Stimulated activated CD8-positive, alpha-beta memory T cell treated with anti-CD3 and anti-CD28 coated beads, Interleukin-12 subunit alpha, Interleukin-12 subunit beta, amount 100 ng/mL, for 1 hour (primary cell): ENCODE results near the gene TNFAIP1.

Experiments
- DNase-seq: peaks from one replicate; pipeline ENCODE4 v3.0.0-alpha.2; 2020; ENCODE audit warnings: low read depth

TNFAIP1 gene

DNA sequence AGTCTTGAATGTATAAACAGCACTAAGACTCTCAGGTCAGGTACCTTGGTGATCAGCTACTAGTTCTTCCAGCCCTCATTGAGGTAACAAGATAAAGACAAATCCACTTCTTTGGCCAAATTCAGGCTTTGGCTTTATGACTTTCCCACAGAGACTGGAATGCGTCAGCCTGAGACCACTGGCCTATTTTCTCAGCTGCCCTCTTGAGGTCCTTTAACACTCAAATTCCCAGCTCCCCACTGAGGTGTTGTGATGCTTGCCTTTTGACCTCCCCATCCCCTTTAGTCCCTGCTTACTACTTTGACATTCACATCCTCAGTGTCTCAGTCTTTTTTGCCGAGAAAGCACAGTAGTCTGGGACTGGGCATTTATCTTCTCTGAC, 10.6 kb downstream of the TNFAIP1 start:
- DNase-seq: no peak

- DNase-seq: no peak
Observed at GRCh38 chr17:28346746-28347246, 11.2 kb downstream of the TNFAIP1 start.

- no peak for DNase-seq
Observed at GRCh38 chr17:28347261-28347891, 11.8 kb downstream of the TNFAIP1 start.

GRCh38 chr17:28348979-28349378, 13.4 kb downstream of the TNFAIP1 start:
- DNase-seq: no peak

- DNase-seq: no peak
Observed at GRCh38 chr17:28350271-28350670, 14.7 kb downstream of the TNFAIP1 start.

GRCh38 chr17:28357061-28357900, 21.7 kb downstream of the TNFAIP1 start, which contains the start of gene POLDIP2:
Gene POLDIP2 (minus strand): TSS chr17:28357527. CDS start chr17:28357448, 79 bp downstream.
- DNase-seq: peak; percentile 92

DNA sequence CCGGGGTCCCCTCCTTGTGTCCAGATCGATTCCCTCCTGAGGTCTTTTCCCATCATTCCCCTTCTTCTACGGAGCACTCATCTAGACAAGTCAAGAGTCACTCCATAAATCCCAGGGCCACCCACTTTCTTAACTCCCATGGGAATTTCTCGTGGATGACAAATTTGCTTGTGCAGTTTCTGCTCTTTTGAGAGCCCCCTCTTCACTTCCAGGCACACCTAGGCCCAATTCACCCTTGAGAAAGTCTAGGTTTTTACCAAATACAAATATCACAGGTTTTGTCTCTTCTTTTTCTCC, 22.3 kb downstream of the TNFAIP1 start:
- no peak for DNase-seq

GRCh38 chr17:28363186-28363585, 27.6 kb downstream of the TNFAIP1 start:
- DNase-seq: no peak

DNA sequence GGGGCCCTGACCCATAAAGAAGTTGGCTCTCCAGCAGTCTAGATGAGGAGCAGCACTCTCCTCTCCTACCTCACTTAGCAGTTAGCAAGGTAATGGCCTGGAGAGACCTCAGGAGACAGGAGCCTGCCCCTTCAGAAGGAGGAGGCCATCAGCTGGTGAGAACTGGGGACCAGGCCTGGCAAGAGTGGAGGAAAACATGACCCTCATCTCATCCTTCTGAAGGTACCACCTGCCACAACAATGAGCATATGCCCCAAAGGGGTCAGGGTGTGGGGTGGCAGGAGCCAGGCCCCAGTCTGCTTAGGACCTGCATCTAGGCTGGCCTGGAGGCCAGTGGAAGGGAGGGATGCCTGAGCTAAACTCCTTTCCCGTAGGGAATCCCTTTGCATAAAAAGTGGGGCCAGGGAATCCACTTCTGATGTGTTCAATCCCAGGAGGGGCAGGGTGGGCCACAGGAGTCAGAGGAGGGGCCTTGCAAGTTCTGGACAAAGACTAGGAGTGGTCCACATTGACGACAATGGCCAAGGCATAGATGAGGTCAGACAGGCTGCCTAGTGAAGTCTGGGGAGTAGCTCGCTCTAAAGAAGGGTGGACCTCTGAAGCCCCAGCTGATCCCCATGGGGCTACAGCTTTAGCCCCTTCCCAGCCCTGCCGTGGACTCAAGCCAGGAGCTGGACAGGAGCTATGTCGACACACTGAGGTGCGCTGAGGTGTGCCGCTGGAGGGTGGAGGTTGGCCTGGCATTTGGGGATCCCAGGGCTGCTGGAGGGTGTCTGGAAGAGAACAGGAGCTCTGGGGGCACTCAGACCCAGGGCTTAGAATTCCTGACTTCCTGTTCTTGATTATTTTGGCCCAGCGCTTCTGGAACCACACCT, 28.5 kb downstream of the TNFAIP1 start:
- DNase-seq: no peak

GRCh38 chr17:28364665-28365363, 29.3 kb downstream of the TNFAIP1 start, which contains the start of gene SEBOX:
Gene SEBOX (minus strand): TSS chr17:28365199. CDS start chr17:28365151, 48 bp downstream.
- no peak for DNase-seq

GRCh38 chr17:28365487-28365886, 29.9 kb downstream of the TNFAIP1 start:
- DNase-seq: no peak

DNA sequence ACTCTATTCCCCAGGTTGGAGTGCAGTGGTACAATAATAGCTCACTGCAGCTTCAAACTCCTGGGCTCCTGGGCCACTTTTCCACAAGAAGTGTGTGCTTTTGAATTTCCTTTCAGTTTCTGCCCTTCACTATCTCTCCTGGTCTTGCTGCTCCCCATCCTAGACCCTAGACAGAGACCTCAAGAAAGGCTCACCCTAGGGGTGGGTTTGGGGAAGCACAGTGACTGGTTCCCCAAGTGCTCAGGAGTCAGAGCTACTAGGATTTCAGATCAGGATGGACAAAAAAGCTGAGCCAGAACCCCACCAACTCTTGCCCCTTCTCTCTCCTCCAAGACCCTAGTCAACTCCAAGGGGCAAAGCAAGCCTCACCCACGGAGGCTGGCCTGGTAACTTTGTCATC, 31.0 kb downstream of the TNFAIP1 start:
- no peak for DNase-seq

DNA sequence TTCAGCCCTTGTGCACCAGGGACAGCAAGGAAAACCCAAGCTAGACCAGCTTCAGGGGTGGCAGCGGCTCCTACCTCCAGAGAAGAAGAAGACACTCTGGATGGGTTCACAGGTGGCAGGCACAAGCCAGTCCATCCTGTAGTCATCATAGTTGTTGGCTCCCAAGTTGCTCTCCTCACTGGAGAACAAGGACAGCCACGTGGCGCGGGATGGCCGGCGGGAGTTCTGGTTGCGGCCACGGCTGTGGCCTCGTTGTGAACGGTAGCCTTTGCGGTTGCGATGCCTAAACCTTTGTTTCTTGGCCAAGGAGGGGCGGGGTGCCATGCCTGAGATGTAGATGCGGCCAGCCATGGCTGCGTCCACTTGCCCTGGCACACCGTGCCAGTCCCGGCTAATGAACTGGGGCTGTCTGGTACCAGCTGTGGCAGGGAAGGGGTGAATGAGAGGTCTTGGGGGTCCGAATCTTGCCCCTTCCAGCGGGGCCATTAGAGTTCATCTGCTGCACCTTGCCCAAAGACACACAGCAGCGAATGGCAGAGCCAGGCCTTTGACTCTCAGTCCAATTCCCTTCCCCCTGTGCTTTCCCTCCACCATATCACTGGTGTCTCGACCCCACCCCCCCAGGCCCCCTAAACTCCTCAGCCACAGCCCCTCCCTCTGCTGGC, 32.2 kb downstream of the TNFAIP1 start:
- no peak for DNase-seq

DNA sequence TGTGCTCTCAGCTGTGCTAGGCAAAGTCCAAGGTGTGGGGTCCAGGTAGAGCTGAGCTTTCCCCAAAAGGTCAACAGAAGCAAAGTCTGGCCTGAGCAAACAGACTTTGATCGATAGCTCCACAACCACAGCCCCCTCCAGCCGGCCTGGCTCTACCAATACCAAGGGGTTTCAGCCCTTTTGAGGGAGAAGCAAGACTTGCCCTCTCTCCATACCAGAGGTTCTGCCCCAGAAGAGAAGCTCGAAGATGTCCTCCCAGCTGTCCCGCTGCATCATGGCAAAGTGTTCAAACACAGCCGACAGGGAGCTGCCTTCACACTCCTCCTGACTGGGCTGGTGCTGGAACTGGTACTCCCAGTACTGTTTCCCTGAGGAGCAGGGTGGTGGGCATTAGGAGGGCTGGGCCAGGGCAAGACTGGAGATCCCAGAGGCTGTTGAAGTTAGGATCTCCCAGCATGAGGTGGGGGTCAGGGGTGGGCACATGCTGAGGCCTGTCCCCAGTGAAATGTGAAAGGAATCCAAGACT, 32.8 kb downstream of the TNFAIP1 start:
- no peak for DNase-seq

GRCh38 chr17:28368915-28369683, 33.5 kb downstream of the TNFAIP1 start:
- no peak for DNase-seq

DNA sequence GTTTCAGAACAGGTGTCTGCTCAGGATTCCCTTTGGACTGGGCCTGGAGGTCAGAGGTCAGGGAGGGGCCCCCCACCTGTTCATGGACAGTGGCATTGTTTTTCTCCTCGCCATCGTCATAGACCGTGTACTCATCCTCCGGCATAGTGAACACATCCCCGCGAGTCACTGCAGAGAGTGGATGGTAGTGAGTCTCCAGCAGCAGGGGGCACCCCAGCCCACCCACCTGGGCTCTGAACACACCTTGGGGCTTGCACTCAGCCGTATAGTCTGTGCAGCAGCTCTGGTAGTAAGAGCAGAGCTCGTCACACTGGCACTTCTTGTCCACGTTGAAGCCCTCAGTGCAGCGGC, 34.1 kb downstream of the TNFAIP1 start:
- no peak for DNase-seq

DNA sequence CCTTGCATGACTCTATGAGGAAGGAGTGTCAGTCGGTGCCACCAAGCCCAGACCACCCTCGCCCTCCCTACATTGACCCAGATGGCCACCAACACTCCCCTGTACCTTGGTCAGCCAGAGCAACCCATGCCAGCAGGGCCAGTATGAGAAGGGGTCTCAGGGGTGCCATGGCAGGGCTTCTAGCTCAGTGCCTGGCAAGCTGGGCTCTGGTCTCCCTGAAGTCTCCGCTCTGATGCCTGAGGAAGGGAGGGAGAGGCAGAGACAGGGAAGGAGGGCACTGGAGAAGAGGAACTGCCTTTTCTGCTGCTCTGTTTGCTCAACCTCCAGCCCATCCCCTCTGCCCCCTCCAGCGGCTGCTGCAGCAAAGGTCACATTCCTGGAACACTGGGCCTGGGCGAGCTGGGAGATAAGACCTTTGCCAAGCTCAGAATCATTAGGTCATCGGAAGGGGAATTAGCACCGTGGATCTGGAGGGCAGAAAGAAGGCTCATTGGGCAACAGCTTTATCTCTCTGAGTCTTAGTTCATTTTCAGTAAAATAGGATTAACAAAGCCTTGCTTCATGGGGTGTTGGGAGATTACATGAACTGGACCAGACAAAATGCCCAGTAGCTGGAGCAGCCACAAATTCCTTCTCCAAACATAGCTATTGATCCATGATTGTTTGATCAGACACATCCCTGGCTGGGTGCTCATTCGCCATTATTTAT, 34.6 kb downstream of the TNFAIP1 start, which contains the start of gene VTN:
Gene VTN, minus strand, starts transcription at position 273 of the 709 bp plus-strand sequence. Its CDS starts 104 bp downstream, at position 169.
- DNase-seq: no peak

- no peak for DNase-seq
Observed at GRCh38 chr17:28370744-28371103, 35.2 kb downstream of the TNFAIP1 start.
